Measurements from ENCODE around the gene PODXL.

DNA sequence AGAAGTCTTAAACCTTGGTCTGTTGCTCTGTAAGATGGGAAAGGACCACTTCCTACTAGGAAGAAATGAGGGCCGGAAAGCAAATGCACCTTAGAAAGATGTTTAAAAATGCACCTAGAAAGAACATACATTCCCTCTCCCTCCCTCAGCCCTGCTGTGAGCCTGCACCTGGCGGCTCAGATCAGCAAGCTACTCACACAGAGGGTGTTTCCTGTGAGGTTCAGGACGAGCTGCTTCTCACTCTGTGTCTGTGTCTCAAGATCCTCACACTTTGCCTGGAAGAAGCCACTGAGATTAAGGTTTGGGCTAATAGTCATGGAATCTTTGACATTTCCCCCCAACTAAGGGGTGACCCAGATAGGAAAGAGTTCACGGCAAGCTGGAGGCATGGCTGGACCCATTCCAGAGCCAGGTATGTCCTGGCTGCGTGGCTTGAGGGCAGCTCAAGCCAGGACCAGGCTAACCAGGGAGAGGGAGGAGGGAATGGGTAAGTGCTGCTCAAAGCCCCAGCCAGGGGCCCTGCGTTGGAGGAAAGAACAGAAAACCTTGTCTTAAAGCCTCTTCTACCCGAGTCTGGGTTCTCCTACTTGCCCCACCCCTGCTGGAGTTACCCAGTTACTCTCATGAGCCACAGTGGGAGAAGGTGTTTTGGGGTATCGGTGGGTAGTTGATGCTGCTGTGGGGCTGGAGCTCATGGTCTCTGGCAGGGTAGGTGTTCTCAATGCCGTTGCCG lies 47.5 kb downstream of the PODXL start:
- TF ChIP-seq, protein P1, sequence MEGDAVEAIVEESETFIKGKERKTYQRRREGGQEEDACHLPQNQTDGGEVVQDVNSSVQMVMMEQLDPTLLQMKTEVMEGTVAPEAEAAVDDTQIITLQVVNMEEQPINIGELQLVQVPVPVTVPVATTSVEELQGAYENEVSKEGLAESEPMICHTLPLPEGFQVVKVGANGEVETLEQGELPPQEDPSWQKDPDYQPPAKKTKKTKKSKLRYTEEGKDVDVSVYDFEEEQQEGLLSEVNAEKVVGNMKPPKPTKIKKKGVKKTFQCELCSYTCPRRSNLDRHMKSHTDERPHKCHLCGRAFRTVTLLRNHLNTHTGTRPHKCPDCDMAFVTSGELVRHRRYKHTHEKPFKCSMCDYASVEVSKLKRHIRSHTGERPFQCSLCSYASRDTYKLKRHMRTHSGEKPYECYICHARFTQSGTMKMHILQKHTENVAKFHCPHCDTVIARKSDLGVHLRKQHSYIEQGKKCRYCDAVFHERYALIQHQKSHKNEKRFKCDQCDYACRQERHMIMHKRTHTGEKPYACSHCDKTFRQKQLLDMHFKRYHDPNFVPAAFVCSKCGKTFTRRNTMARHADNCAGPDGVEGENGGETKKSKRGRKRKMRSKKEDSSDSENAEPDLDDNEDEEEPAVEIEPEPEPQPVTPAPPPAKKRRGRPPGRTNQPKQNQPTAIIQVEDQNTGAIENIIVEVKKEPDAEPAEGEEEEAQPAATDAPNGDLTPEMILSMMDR (IDR thresholded peaks at IDR 0.05), result no peak
- TF ChIP-seq EZH2phosphoT487 (IDR thresholded peaks at IDR 0.05), result no peak

Data from neural progenitor cell (in vitro differentiated cells).